GM19395 (cell line): ENCODE results near the gene CACNA2D3.

ENCODE experiments used
- ATAC-seq: cut with Tn5 transposase; IDR thresholded peaks from one replicate; pipeline ENCODE4 v1.9.1; 2021; ENCODE audit warnings: mild to moderate bottlenecking, moderate library complexity; ENCODE audit not compliant: unreplicated experiment

The CACNA2D3 gene

GRCh38 chr3:54264050-54264449 is 141.7 kb downstream of the CACNA2D3 start:
- ATAC-seq: no peak

GRCh38 chr3:54270816-54271526 is 148.6 kb downstream of the CACNA2D3 start:
- no peak for ATAC-seq

- ATAC-seq: no peak
These were observed 151.4 kb downstream of the CACNA2D3 start for GRCh38 chr3:54273791-54274190.

GRCh38 chr3:54274607-54275006 is 152.3 kb downstream of the CACNA2D3 start:
- ATAC-seq: no peak

- no peak for ATAC-seq
These were observed 156.7 kb downstream of the CACNA2D3 start for GRCh38 chr3:54279005-54279583.

- no peak for ATAC-seq
These were observed 161.1 kb downstream of the CACNA2D3 start for GRCh38 chr3:54283470-54283869.

- no peak for ATAC-seq
These were observed 171.9 kb downstream of the CACNA2D3 start for GRCh38 chr3:54294214-54294613.

GRCh38 chr3:54296531-54296930 is 174.2 kb downstream of the CACNA2D3 start:
- no peak for ATAC-seq

- no peak for ATAC-seq
These were observed 177.0 kb downstream of the CACNA2D3 start for GRCh38 chr3:54299169-54299935.

GRCh38 chr3:54303517-54304375 is 181.4 kb downstream of the CACNA2D3 start:
- no peak for ATAC-seq

- ATAC-seq: no peak
These were observed 182.5 kb downstream of the CACNA2D3 start for GRCh38 chr3:54304877-54305276.

GRCh38 chr3:54305409-54306099 is 183.2 kb downstream of the CACNA2D3 start:
- no peak for ATAC-seq

- no peak for ATAC-seq
These were observed 185.3 kb downstream of the CACNA2D3 start for GRCh38 chr3:54307566-54308180.

- ATAC-seq: no peak
These were observed 187.2 kb downstream of the CACNA2D3 start for GRCh38 chr3:54309601-54310000.

- no peak for ATAC-seq
These were observed 188.9 kb downstream of the CACNA2D3 start for GRCh38 chr3:54311211-54311747.

- ATAC-seq: no peak
These were observed 190.0 kb downstream of the CACNA2D3 start for GRCh38 chr3:54312156-54312899.

GRCh38 chr3:54313418-54313817 is 191.1 kb downstream of the CACNA2D3 start:
- ATAC-seq: no peak

- ATAC-seq: no peak
These were observed 199.2 kb downstream of the CACNA2D3 start for GRCh38 chr3:54321520-54321919.

- no peak for ATAC-seq
These were observed 200.0 kb downstream of the CACNA2D3 start for GRCh38 chr3:54322354-54322753.
